GM21619 (cell line): Measurements from ENCODE around the gene OCIAD1.
"Not testable (repeated sequence)": the region's sequence is repeated elsewhere in the genome, so short reads cannot be mapped to it uniquely, and the experiment has no call there.

ENCODE experiments used
- ATAC-seq: cut with Tn5 transposase; IDR thresholded peaks from one replicate; pipeline ENCODE4 v1.9.1; 2021; ENCODE audit not compliant: unreplicated experiment

The OCIAD1 gene

GRCh38 chr4:48889750-48890149 is 58.9 kb downstream of the OCIAD1 start:
- not testable (repeated sequence) for ATAC-seq

GRCh38 chr4:48891028-48891619 is 60.2 kb downstream of the OCIAD1 start:
- ATAC-seq = no peak

GRCh38 chr4:48896845-48897244 is 66.0 kb downstream of the OCIAD1 start:
- no peak for ATAC-seq

GRCh38 chr4:48898733-48899431 is 68.0 kb downstream of the OCIAD1 start:
- ATAC-seq = peak; percentile 69

GRCh38 chr4:48899432-48899749 is 68.5 kb downstream of the OCIAD1 start:
- ATAC-seq = peak; percentile 17

- ATAC-seq = no peak
Observed at GRCh38 chr4:48899950-48900349, 69.1 kb downstream of the OCIAD1 start.

GRCh38 chr4:48901196-48901595 is 70.3 kb downstream of the OCIAD1 start:
- ATAC-seq = no peak

GRCh38 chr4:48902266-48902665 is 71.4 kb downstream of the OCIAD1 start:
- no peak for ATAC-seq

- no peak for ATAC-seq
Observed at GRCh38 chr4:48904101-48904500, 73.2 kb downstream of the OCIAD1 start.

- no peak for ATAC-seq
Observed at GRCh38 chr4:48904541-48905142, 73.8 kb downstream of the OCIAD1 start.

- ATAC-seq = no peak
Observed at GRCh38 chr4:48905363-48906015, 74.6 kb downstream of the OCIAD1 start.

- ATAC-seq = peak; percentile 92
Observed at GRCh38 chr4:48906206-48907173, 75.6 kb downstream of the OCIAD1 start, which contains the start of gene OCIAD2. Gene OCIAD2 (minus strand): TSS chr4:48906774. CDS start chr4:48904549, 2,225 bp downstream.

- ATAC-seq = no peak
Observed at GRCh38 chr4:48907706-48908477, 77.0 kb downstream of the OCIAD1 start.

GRCh38 chr4:48908687-48909086 is 77.8 kb downstream of the OCIAD1 start:
- ATAC-seq = no peak

GRCh38 chr4:48909697-48910096 is 78.8 kb downstream of the OCIAD1 start:
- ATAC-seq = no peak

GRCh38 chr4:48910511-48910910 is 79.6 kb downstream of the OCIAD1 start:
- peak; percentile 29 for ATAC-seq
